Measurements from ENCODE around the gene LIMA1. TPM values are rescaled to one million over a fixed set of nuclear protein-coding genes. Genes with fewer than 3 reads are reported as not detected.

The LIMA1 gene
- total and polyA plus RNA-seq, 9 of the 15 experiments (the other 6 are each of a cell fraction or from before 2014, with no cell fraction given): 20.2 to 37.8 (median 27.3) TPM

DNA sequence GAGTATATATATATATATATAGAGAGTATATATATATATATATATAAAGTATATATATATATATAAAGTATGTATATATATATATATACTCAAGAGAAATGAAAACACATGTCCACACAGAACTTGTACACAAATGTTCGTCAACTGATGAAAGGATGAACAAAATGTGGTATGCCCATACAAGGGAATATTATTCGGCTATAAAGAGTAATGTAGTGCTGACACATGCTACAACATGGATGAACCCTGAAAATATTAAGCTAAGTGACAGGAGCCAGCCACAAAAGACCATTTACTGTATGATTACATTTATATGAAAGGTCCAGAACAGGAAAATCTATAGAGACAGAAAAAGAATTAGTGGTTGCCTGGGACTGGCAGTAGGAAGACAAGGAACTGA lies 19.5 kb downstream of the LIMA1 start:
- Histone ChIP-seq H3K9me3 (replicated peaks; ENCODE audit: control insufficient read depth, insufficient read depth, low read depth, low read length) (no peaks in the 10 kb centered on the region), H3K4me2 (ENCODE audit: insufficient read depth, low read length) (no peak overlapping the region), H3K4me1 (replicated peaks in 1 of 2; ENCODE audit: control insufficient read depth in 2 of 2, insufficient read depth in 2 of 2, low read length in 2 of 2) (peaks cover 4 to 10% of the 10 kb centered on the region in 2 experiments; a peak in 3 of 5 replicates), H2AFZ (ENCODE audit: low read depth, low read length) (no peak overlapping the region), H3K27ac (ENCODE audit: extremely low read depth, low read depth, low read length) (no peak overlapping the region), H3K79me2 (ENCODE audit: control insufficient read depth, insufficient read depth, low read length) (no peaks in the 10 kb centered on the region), H3K4me3 (no peak overlapping the region), H3K36me3 (ENCODE audit: control insufficient read depth, insufficient read depth, low read length) (no peaks in the 10 kb centered on the region), H3K9me1 (ENCODE audit: control insufficient read depth, insufficient read depth, low read length) (no peaks in the 10 kb centered on the region), H4K20me1 (replicated peaks; ENCODE audit: control insufficient read depth, insufficient read depth, low read length) (no peaks in the 10 kb centered on the region), H3K9ac (ENCODE audit: insufficient read depth in 1 of 2, low read depth in 2 of 2, low read length in 2 of 2) (no peak overlapping the region), H3K27me3 (ENCODE audit: control insufficient read depth in 2 of 2, insufficient read depth in 2 of 2, low read length in 2 of 2) (no peaks in the 10 kb centered on the region)
- no peak for ATAC-seq
- ChIA-PET CTCF (ENCODE audit: low intra/inter-chr PET ratio) (no interaction called here), POLR2A (no interaction called here)
- DNase-seq (ENCODE audit: extremely low read depth in 1 of 4, low spot score in 3 of 4): no peak
- WGBS (ENCODE audit: insufficient coverage, low coverage, missing lambda C conversion rate): 89% methylated on average over 2 of the region's 2 CpGs
- intact Hi-C loops (cut with micrococcal nuclease): loop anchor here (5.0 kb wide), 1 partner anchor 48 kb away; no protein-coding TSS in a partner anchor
- in situ Hi-C loops (cut with MboI): no loop called here
- no peak for FAIRE-seq
- BruUV-seq (replicated peaks): no TSS peak
- no peak for TF ChIP-seq TEAD4 (IDR thresholded peaks at IDR 0.05; ENCODE audit: low read length)
- TF ChIP-seq TEAD4 (CRISPR knock-in tag; IDR thresholded peaks at IDR 0.05; ENCODE audit: borderline replicate concordance): no peak
- peak; percentile 43 for TF ChIP-seq RBM25 (IDR thresholded peaks at IDR 0.05; ENCODE audit: low read depth, low read length, severe bottlenecking)
- no peak for TF ChIP-seq CBX2 (IDR thresholded peaks at IDR 0.05; ENCODE audit: insufficient read depth, low read length, poor library complexity, severe bottlenecking)
- TF ChIP-seq ZNF146 (CRISPR knock-in tag; IDR thresholded peaks at IDR 0.05; ENCODE audit: unreplicated experiment): peak; percentile 57
- TF ChIP-seq NR3C1 (CRISPR knock-in tag; IDR thresholded peaks at IDR 0.05): no peak

DNA sequence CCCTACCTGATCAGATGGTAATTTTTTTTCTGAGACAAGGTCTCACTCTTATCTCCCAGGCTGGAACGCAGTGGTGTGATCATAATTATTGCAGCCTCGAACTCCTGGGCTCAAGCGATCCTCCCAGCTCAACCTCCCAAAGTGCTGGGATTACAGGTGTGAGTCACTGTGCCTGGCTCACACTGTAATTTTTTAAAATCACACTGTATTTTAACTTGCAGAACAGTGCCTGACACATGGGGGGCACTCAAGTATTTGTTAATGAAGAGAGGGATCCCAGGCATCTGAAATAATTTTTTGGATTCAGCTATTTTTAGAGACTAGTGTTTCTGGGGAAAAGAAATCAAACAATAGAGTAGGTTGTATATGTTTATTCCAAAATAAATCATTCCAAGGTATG lies 21.7 kb downstream of the LIMA1 start:
- FAIRE-seq (no peak), DNase-seq (ENCODE audit: extremely low read depth in 1 of 4, low spot score in 3 of 4) (peak in 1 of 4 experiments; percentile 38), ATAC-seq (peak; percentile 72)
- ChIA-PET POLR2A (interaction anchor here (0.6 to 0.9 kb wide), 2 partner anchors 14 to 1758 kb away, joined by 3 read pairs; no protein-coding TSS in a partner anchor), CTCF (ENCODE audit: low intra/inter-chr PET ratio) (interaction anchor here (0.9 kb wide), 1 partner anchor 53 kb away, joined by 5 read pairs; no protein-coding TSS in a partner anchor)
- Histone ChIP-seq H3K4me3 (no peak overlapping the region), H3K4me2 (ENCODE audit: insufficient read depth, low read length) (no peak overlapping the region), H3K27ac (ENCODE audit: extremely low read depth, low read depth, low read length) (no peak overlapping the region), H3K9me1 (ENCODE audit: control insufficient read depth, insufficient read depth, low read length) (no peaks in the 10 kb centered on the region), H3K9ac (ENCODE audit: insufficient read depth in 1 of 2, low read depth in 2 of 2, low read length in 2 of 2) (no peak overlapping the region), H3K27me3 (ENCODE audit: control insufficient read depth in 2 of 2, insufficient read depth in 2 of 2, low read length in 2 of 2) (no peaks in the 10 kb centered on the region), H3K79me2 (ENCODE audit: control insufficient read depth, insufficient read depth, low read length) (no peaks in the 10 kb centered on the region), H4K20me1 (replicated peaks; ENCODE audit: control insufficient read depth, insufficient read depth, low read length) (no peaks in the 10 kb centered on the region), H2AFZ (ENCODE audit: low read depth, low read length) (no peak overlapping the region; the same call in 1 of the 2 replicates), H3K36me3 (ENCODE audit: control insufficient read depth, insufficient read depth, low read length) (no peaks in the 10 kb centered on the region), H3K9me3 (replicated peaks; ENCODE audit: control insufficient read depth, insufficient read depth, low read depth, low read length) (no peaks in the 10 kb centered on the region), H3K4me1 (replicated peaks in 1 of 2; ENCODE audit: control insufficient read depth in 2 of 2, insufficient read depth in 2 of 2, low read length in 2 of 2) (peaks cover 10% of the 10 kb centered on the region in 2 experiments; a peak in 3 of 5 replicates)
- in situ Hi-C loops (cut with MboI) (no loop called here), intact Hi-C loops (cut with micrococcal nuclease) (loop anchor here (5.0 kb wide), 1 partner anchor 51 kb away; no protein-coding TSS in a partner anchor)
- 10% methylated on average over 3 of the region's 3 CpGs for WGBS (ENCODE audit: insufficient coverage, low coverage, missing lambda C conversion rate)
- BruUV-seq (replicated peaks): no TSS peak
- peak in 1 of 2 experiments; percentile 58; a peak in 2 of 4 replicates for TF ChIP-seq RAD21 (CRISPR knock-in tag; conservative IDR thresholded peaks at IDR 0.05 in 1 of 2, IDR thresholded peaks at IDR 0.05 in 1 of 2)
- no peak for TF ChIP-seq ZBTB17 (CRISPR knock-in tag; IDR thresholded peaks at IDR 0.05)
- no peak for TF ChIP-seq SRSF1 (IDR thresholded peaks at IDR 0.05; ENCODE audit: low read depth, low read length)
- TF ChIP-seq MAZ (CRISPR knock-in tag; conservative IDR thresholded peaks at IDR 0.05 in 1 of 2, IDR thresholded peaks at IDR 0.05 in 1 of 2): no peak
- no peak for TF ChIP-seq ZMIZ1 (IDR thresholded peaks at IDR 0.05; ENCODE audit: low read depth in 2 of 2, low read length in 2 of 2)
- TF ChIP-seq KAT2B (IDR thresholded peaks at IDR 0.05; ENCODE audit: low read depth, low read length): no peak
